NCI-H128 (cell line): ENCODE measurements around the gene GPBAR1.
"Not testable (repeated sequence)": the region's sequence is repeated elsewhere in the genome, so short reads cannot be mapped to it uniquely, and the experiment has no call there.

Experiments used
- DNase-seq: peaks from one replicate; lab custom pipeline; 2025; ENCODE audit not compliant: unreplicated experiment; lab: John Stamatoyannopoulos, UW

GPBAR1 gene

GRCh38 chr2:218305383-218305782 lies 44.6 kb downstream of the GPBAR1 start:
- DNase-seq, result no peak

- DNase-seq, result no peak
Measured at GRCh38 chr2:218306184-218306920, 45.5 kb downstream of the GPBAR1 start.

- DNase-seq, result no peak
Measured at GRCh38 chr2:218307415-218308090, 46.7 kb downstream of the GPBAR1 start.

- no peak for DNase-seq
Measured at GRCh38 chr2:218310853-218311540, 50.2 kb downstream of the GPBAR1 start.

- not testable (repeated sequence) for DNase-seq
Measured at GRCh38 chr2:218311541-218312266, 50.9 kb downstream of the GPBAR1 start.

- DNase-seq, result no peak
Measured at GRCh38 chr2:218312267-218312756, 51.5 kb downstream of the GPBAR1 start.

GRCh38 chr2:218313356-218313755 lies 52.5 kb downstream of the GPBAR1 start:
- no peak for DNase-seq
